ENCODE results near the gene POU6F1.

The POU6F1 gene

GRCh38 chr12:51242876-51243275 is 25.0 kb upstream of the POU6F1 start:
- H4K91ac ChIP-seq (ENCODE audit: low read depth, low read length) = no peak overlapping the region
- no peak overlapping the region for H3K18ac ChIP-seq (ENCODE audit: low read length)
- no peak overlapping the region for H3K4me2 ChIP-seq (ENCODE audit: low read length)
- no peaks in the 10 kb centered on the region for H3K27me3 ChIP-seq (ENCODE audit: insufficient read depth, low read length)
- no peaks in the 10 kb centered on the region for H3K9me3 ChIP-seq (ENCODE audit: insufficient read depth, low read depth, low read length)
- H2AK5ac ChIP-seq (ENCODE audit: low read length) = no peak overlapping the region
- no peak overlapping the region for H3K23ac ChIP-seq (ENCODE audit: low read length)
- DNase-seq = no peak
- H2BK5ac ChIP-seq (ENCODE audit: low read depth, low read length, poor library complexity) = no peak overlapping the region
- no peak overlapping the region for H3K27ac ChIP-seq (ENCODE audit: low read depth, low read length)
- no peak overlapping the region for H2BK120ac ChIP-seq (ENCODE audit: insufficient read depth, low read length, poor library complexity)
- H4K8ac ChIP-seq (ENCODE audit: low read depth, low read length) = no peak overlapping the region
- H3K4ac ChIP-seq (ENCODE audit: low read depth, low read length) = no peak overlapping the region
- H4K12ac ChIP-seq (ENCODE audit: low read depth, low read length) = no peak overlapping the region
- no peak overlapping the region for H3K4me3 ChIP-seq (ENCODE audit: low read depth, low read length)
- no peak overlapping the region for H3K9ac ChIP-seq (ENCODE audit: low read length)
- H3K79me2 ChIP-seq (ENCODE audit: control insufficient read depth, insufficient read depth, low read length, poor library complexity) = peaks cover 4% of the 10 kb centered on the region
- peaks cover 17 to 39% of the 10 kb centered on the region in 2 experiments for H3K36me3 ChIP-seq (ENCODE audit: control insufficient read depth in 1 of 2, insufficient read depth in 2 of 2, low read length in 2 of 2)
- peaks cover 11% of the 10 kb centered on the region for H3K79me1 ChIP-seq (ENCODE audit: low read length)
- no peak overlapping the region for H2BK12ac ChIP-seq (ENCODE audit: low read length)
- H2AFZ ChIP-seq (ENCODE audit: insufficient read depth, low read length, poor library complexity) = no peak overlapping the region
- no CpG with 5 or more reads among the region's 7 CpGs for WGBS (ENCODE audit: extremely low coverage, insufficient coverage, insufficient read length)
- H3K4me1 ChIP-seq (ENCODE audit: control insufficient read depth in 1 of 2, insufficient read depth in 2 of 2, low read length in 2 of 2) = peaks cover 5 to 7% of the 10 kb centered on the region in 2 experiments
- H3K14ac ChIP-seq (ENCODE audit: low read length) = no peak overlapping the region

GRCh38 chr12:51242120-51242519 is 24.3 kb upstream of the POU6F1 start:
- no peak overlapping the region for H2AFZ ChIP-seq (ENCODE audit: insufficient read depth, low read length, poor library complexity)
- DNase-seq = no peak
- H3K4me2 ChIP-seq (ENCODE audit: low read length) = no peak overlapping the region
- H3K79me1 ChIP-seq (ENCODE audit: low read length) = peaks cover 11% of the 10 kb centered on the region
- H3K4me1 ChIP-seq (ENCODE audit: control insufficient read depth in 1 of 2, insufficient read depth in 2 of 2, low read length in 2 of 2) = peaks cover 5 to 7% of the 10 kb centered on the region in 2 experiments
- H2BK120ac ChIP-seq (ENCODE audit: insufficient read depth, low read length, poor library complexity) = no peak overlapping the region
- no peak overlapping the region for H2AK5ac ChIP-seq (ENCODE audit: low read length)
- no peak overlapping the region for H2BK12ac ChIP-seq (ENCODE audit: low read length)
- no peak overlapping the region for H4K8ac ChIP-seq (ENCODE audit: low read depth, low read length)
- H3K14ac ChIP-seq (ENCODE audit: low read length) = no peak overlapping the region
- H2BK5ac ChIP-seq (ENCODE audit: low read depth, low read length, poor library complexity) = no peak overlapping the region
- no peak overlapping the region for H3K9ac ChIP-seq (ENCODE audit: low read length)
- no peak overlapping the region for H3K4me3 ChIP-seq (ENCODE audit: low read depth, low read length)
- peaks cover 4% of the 10 kb centered on the region for H3K79me2 ChIP-seq (ENCODE audit: control insufficient read depth, insufficient read depth, low read length, poor library complexity)
- no peak overlapping the region for H4K12ac ChIP-seq (ENCODE audit: low read depth, low read length)
- no peak overlapping the region for H3K23ac ChIP-seq (ENCODE audit: low read length)
- no CpG with 5 or more reads among the region's 7 CpGs for WGBS (ENCODE audit: extremely low coverage, insufficient coverage, insufficient read length)
- H3K27ac ChIP-seq (ENCODE audit: low read depth, low read length) = no peak overlapping the region
- H3K9me3 ChIP-seq (ENCODE audit: insufficient read depth, low read depth, low read length) = no peaks in the 10 kb centered on the region
- H4K91ac ChIP-seq (ENCODE audit: low read depth, low read length) = no peak overlapping the region
- no peaks in the 10 kb centered on the region for H3K27me3 ChIP-seq (ENCODE audit: insufficient read depth, low read length)
- peaks cover 17 to 39% of the 10 kb centered on the region in 2 experiments for H3K36me3 ChIP-seq (ENCODE audit: control insufficient read depth in 1 of 2, insufficient read depth in 2 of 2, low read length in 2 of 2)
- no peak overlapping the region for H3K18ac ChIP-seq (ENCODE audit: low read length)
- no peak overlapping the region for H3K4ac ChIP-seq (ENCODE audit: low read depth, low read length)

- Histone ChIP-seq H3K4me1 (ENCODE audit: control insufficient read depth in 1 of 2, insufficient read depth in 2 of 2, low read length in 2 of 2) (peaks cover 5 to 7% of the 10 kb centered on the region in 2 experiments), H3K4ac (ENCODE audit: low read depth, low read length) (no peak overlapping the region), H3K9ac (ENCODE audit: low read length) (no peak overlapping the region), H2AK5ac (ENCODE audit: low read length) (no peak overlapping the region), H3K27me3 (ENCODE audit: insufficient read depth, low read length) (no peaks in the 10 kb centered on the region), H3K18ac (ENCODE audit: low read length) (no peak overlapping the region), H4K8ac (ENCODE audit: low read depth, low read length) (no peak overlapping the region), H2AFZ (ENCODE audit: insufficient read depth, low read length, poor library complexity) (no peak overlapping the region), H3K14ac (ENCODE audit: low read length) (no peak overlapping the region), H3K23ac (ENCODE audit: low read length) (no peak overlapping the region), H3K4me2 (ENCODE audit: low read length) (no peak overlapping the region), H3K79me2 (ENCODE audit: control insufficient read depth, insufficient read depth, low read length, poor library complexity) (peaks cover 4% of the 10 kb centered on the region), H2BK5ac (ENCODE audit: low read depth, low read length, poor library complexity) (no peak overlapping the region), H2BK12ac (ENCODE audit: low read length) (no peak overlapping the region), H4K12ac (ENCODE audit: low read depth, low read length) (no peak overlapping the region), H4K91ac (ENCODE audit: low read depth, low read length) (no peak overlapping the region), H2BK120ac (ENCODE audit: insufficient read depth, low read length, poor library complexity) (no peak overlapping the region), H3K36me3 (ENCODE audit: control insufficient read depth in 1 of 2, insufficient read depth in 2 of 2, low read length in 2 of 2) (peaks cover 17 to 33% of the 10 kb centered on the region in 2 experiments), H3K9me3 (ENCODE audit: insufficient read depth, low read depth, low read length) (no peaks in the 10 kb centered on the region), H3K79me1 (ENCODE audit: low read length) (peaks cover 11% of the 10 kb centered on the region), H3K27ac (ENCODE audit: low read depth, low read length) (no peak overlapping the region), H3K4me3 (ENCODE audit: low read depth, low read length) (no peak overlapping the region)
- DNase-seq = peak; percentile 68 to 81
- no CpG with 5 or more reads among the region's 2 CpGs for WGBS (ENCODE audit: extremely low coverage, insufficient coverage, insufficient read length)
Observed at GRCh38 chr12:51240971-51241370, 23.1 kb upstream of the POU6F1 start.

GRCh38 chr12:51238510-51239334 is 20.9 kb upstream of the POU6F1 start, which contains the start of gene DAZAP2:
DAZAP2 (plus strand) TSS chr12:51238826; CDS start chr12:51238908, 82 bp downstream.
- Histone ChIP-seq H3K79me2 (ENCODE audit: control insufficient read depth, insufficient read depth, low read length, poor library complexity) (peaks cover 4% of the 10 kb centered on the region), H3K9ac (ENCODE audit: low read length) (peak within 1 kb of the TSS; percentile 99), H3K27ac (ENCODE audit: low read depth, low read length) (peak within 1 kb of the TSS; percentile 99), H4K12ac (ENCODE audit: low read depth, low read length) (peak within 1 kb of the TSS; percentile 93), H3K9me3 (ENCODE audit: insufficient read depth, low read depth, low read length) (no peaks in the 10 kb centered on the region), H3K4me3 (ENCODE audit: low read depth, low read length) (peak within 1 kb of the TSS; percentile 97), H3K79me1 (ENCODE audit: low read length) (peaks cover 11% of the 10 kb centered on the region), H4K91ac (ENCODE audit: low read depth, low read length) (peak within 1 kb of the TSS; percentile 100), H3K36me3 (ENCODE audit: control insufficient read depth in 1 of 2, insufficient read depth in 2 of 2, low read length in 2 of 2) (peaks cover 8 to 23% of the 10 kb centered on the region in 2 experiments), H2AFZ (ENCODE audit: insufficient read depth, low read length, poor library complexity) (peak within 1 kb of the TSS; percentile 100), H3K27me3 (ENCODE audit: insufficient read depth, low read length) (no peaks in the 10 kb centered on the region), H3K14ac (ENCODE audit: low read length) (peak within 1 kb of the TSS; percentile 100), H3K23ac (ENCODE audit: low read length) (peak within 1 kb of the TSS; percentile 37), H2BK5ac (ENCODE audit: low read depth, low read length, poor library complexity) (peak within 1 kb of the TSS; percentile 99), H2BK12ac (ENCODE audit: low read length) (peak within 1 kb of the TSS; percentile 59), H3K4me1 (ENCODE audit: control insufficient read depth in 1 of 2, insufficient read depth in 2 of 2, low read length in 2 of 2) (peaks cover 5 to 7% of the 10 kb centered on the region in 2 experiments), H4K8ac (ENCODE audit: low read depth, low read length) (peak within 1 kb of the TSS; percentile 100), H2BK120ac (ENCODE audit: insufficient read depth, low read length, poor library complexity) (peak within 1 kb of the TSS; percentile 100), H2AK5ac (ENCODE audit: low read length) (peak within 1 kb of the TSS; percentile 98), H3K4ac (ENCODE audit: low read depth, low read length) (peak within 1 kb of the TSS; percentile 99), H3K18ac (ENCODE audit: low read length) (peak within 1 kb of the TSS; percentile 100), H3K4me2 (ENCODE audit: low read length) (peak within 1 kb of the TSS; percentile 65)
- WGBS (ENCODE audit: extremely low coverage, insufficient coverage, insufficient read length) = no CpG with 5 or more reads among the region's 70 CpGs
- peak; percentile 96 to 97 for DNase-seq

Measured in trophoblast cell (in vitro differentiated cells and primary cell).